ENCODE data around the gene SND1.

Gene SND1

GRCh38 chr7:127909424-127910152 lies 257.6 kb downstream of the SND1 start:
- no peak for TF ChIP-seq CTCF (IDR thresholded peaks at IDR 0.05; ENCODE audit: insufficient read depth, missing control alignments)
- FAIRE-seq (no peak), DNase-seq (ENCODE audit: insufficient read length, low spot score) (no peak)

DNA sequence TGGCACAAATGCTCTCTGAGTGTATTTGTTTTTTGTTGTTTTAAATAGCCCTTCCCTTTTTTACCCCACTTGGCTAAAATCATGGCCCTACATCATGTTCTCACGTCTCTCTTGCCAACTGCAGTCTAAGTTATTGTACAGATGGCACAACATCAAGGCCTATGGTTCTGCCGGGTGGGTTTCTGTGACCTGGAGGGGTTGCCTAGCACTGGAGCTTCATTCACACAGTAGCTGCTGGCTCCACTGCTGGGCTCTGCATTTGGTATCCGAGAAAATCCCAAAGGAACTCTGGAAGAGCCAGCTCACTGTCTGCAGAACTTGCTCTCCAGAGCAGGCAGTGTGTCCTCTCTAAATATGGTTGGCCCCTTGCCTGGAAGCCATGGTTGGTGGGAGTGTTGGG lies 258.7 kb downstream of the SND1 start:
- TF ChIP-seq CTCF (IDR thresholded peaks at IDR 0.05; ENCODE audit: insufficient read depth, missing control alignments) = no peak
- FAIRE-seq = no peak
- no peak for DNase-seq (ENCODE audit: insufficient read length, low spot score)

DNA sequence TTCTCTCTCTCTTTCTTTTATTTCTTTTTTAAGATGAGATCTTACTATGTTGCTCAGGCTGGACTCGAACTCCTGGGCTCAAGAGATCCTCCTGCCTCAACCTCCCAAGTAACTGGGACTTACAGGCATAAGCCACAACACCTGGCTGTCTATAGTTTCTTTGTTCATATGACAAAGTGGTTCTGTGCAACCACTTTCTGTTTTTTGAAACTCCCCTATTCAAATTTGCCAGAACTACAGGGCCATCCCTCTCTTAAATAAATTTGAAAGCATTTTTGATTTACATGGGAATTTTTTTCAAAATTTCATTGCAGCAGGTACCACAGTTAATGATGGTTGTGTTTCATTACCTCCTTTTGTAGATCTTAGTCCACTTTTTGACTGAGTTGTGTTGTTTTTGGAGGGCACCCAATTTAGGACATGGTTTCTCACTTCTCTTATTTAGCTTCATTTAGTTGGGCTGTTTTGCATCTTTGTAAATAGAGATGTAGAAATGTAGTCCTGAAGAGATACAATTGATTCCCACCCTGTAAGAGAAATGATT lies 260.0 kb downstream of the SND1 start:
- FAIRE-seq = no peak
- DNase-seq (ENCODE audit: insufficient read length, low spot score) = no peak
- TF ChIP-seq CTCF (IDR thresholded peaks at IDR 0.05; ENCODE audit: insufficient read depth, missing control alignments) = no peak

DNA sequence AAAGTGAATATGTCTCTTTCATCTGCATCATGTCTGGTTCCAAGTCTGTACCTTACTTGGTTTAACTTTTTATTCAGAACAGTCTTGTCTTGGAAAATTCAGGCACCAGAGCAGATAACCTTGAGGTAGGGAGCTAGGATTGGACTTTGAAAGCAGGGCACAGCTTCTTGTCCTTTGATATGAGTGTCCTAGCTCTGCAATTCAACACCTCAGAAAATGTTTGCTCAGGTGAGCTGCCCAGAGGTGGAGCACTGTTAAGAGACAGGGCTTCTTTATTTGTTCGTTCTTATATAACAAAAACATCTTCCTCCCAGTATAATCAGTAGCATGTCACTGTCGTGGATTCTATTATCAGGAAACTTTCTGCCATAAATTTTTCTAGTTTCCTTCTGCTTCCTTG lies 260.9 kb downstream of the SND1 start:
- DNase-seq (ENCODE audit: insufficient read length, low spot score) (no peak), FAIRE-seq (no peak)
- no peak for TF ChIP-seq CTCF (IDR thresholded peaks at IDR 0.05; ENCODE audit: insufficient read depth, missing control alignments)

DNA sequence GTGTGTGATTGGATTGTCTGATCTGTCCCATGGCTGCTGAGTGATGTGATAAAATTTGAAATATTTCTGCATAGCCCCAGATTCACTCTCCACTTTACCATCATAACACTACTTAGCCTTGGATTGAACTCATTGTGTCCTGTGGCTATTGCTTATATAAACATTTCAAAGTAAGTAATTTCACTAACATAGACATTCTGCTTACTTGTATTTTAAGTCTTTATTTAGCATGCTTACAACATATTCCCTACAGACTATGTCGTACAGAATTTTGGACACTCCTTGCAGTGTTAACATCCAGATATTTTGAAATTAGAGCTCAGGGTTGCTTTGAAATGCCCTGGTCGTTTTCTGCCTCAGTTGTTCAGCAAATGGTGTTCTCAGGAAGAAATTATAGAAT lies 261.7 kb downstream of the SND1 start:
- no peak for FAIRE-seq
- TF ChIP-seq CTCF (IDR thresholded peaks at IDR 0.05; ENCODE audit: insufficient read depth, missing control alignments) = no peak
- no peak for DNase-seq (ENCODE audit: insufficient read length, low spot score)

DNA sequence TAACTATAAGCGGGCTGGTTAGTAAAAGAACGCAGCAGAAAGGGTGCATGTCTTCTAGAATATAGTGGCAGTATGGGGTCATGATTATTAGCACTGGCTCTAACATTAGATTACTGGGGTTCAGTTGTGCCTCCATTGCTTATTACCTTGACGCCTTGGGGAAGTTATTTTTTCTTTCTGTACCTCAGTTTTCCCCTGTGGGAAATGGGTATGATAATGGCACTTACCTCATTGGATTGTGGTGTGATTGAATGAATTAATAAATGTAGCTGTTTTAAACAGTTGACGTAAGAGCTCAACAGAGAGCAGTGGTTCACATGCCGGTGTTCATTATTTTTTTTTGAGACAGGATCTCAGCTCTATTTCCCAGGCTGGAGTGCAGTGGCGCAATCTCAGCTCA lies 262.7 kb downstream of the SND1 start:
- no peak for TF ChIP-seq CTCF (IDR thresholded peaks at IDR 0.05; ENCODE audit: insufficient read depth, missing control alignments)
- DNase-seq (ENCODE audit: insufficient read length, low spot score) (no peak), FAIRE-seq (no peak)

GRCh38 chr7:127916735-127917134 lies 264.7 kb downstream of the SND1 start:
- DNase-seq (ENCODE audit: insufficient read length, low spot score) (no peak), FAIRE-seq (no peak)
- no peak for TF ChIP-seq CTCF (IDR thresholded peaks at IDR 0.05; ENCODE audit: insufficient read depth, missing control alignments)

Data from D721Med (cell line).